ENCODE results near the gene MYO5A.

- TF ChIP-seq POLR2A (IDR thresholded peaks at IDR 0.05) (no peak), CTCF (IDR thresholded peaks at IDR 0.05) (no peak), EP300 (IDR thresholded peaks at IDR 0.05) (no peak)
Measured at GRCh38 chr15:52576692-52577091, 48.0 kb upstream of the MYO5A start.
